Heart left ventricle (tissue), 13 donors: Measurements from ENCODE around the gene HERC3.

ENCODE experiments used
- POLR2A ChIP-seq, 2 donors: fragments of 450-650 bp; IDR thresholded peaks; one replicate each; pipeline ENCODE4 v1.6.1; 2017; ENCODE audit warnings: antibody characterized with exemption in 2 of 2, mild to moderate bottlenecking in 2 of 2, moderate library complexity in 2 of 2
- TF ChIP-seq, protein P1 (sequence below), 12 donors: fragments of 200-600 bp; sonication (generic) in 4 of 12; IDR thresholded peaks; one replicate each; pipeline versions ENCODE4 v1.5.0 to v1.8.0; 2018 to 2022; ENCODE audit warnings: antibody characterized with exemption in 12 of 12, mild to moderate bottlenecking in 5 of 12
- donor health status: ischemic (EF 13 %, LVEDD 7.1; RV severe dilation, severe dysfunction).
- donor health status: DM: no; HTN: yes; CAD: no.
- donor health status: DM: no; HTN: no; CAD: no.
- donor health status: ischemic (EF 25% LVEDD 6.9; RV normal size, moderate dysfunction).
- donor health status: ischemic (EF 25% LVEDD 5.7; RV mildly dilated, moderate dysfunction).
- donor health status: ischemic (EF 35%, LVEDD 5.7; RV mildly dilated, moderate dysfunction).
- donor health status: nonischemic (EF 11% LVEDD 7.7; RV severe dilation, severe dysfunction).
- donor health status: DM: yes; HTN: yes; CAD: no.
- donor health status: PGD.
- donor health status: ischemic (EF 29% LVEDD 5.4; RV normal size, mild dysfunction).
- donor health status: nonischemic (EF 23%, LVEDD 6.1; RV moderate dilation, normal function).

DNA sequence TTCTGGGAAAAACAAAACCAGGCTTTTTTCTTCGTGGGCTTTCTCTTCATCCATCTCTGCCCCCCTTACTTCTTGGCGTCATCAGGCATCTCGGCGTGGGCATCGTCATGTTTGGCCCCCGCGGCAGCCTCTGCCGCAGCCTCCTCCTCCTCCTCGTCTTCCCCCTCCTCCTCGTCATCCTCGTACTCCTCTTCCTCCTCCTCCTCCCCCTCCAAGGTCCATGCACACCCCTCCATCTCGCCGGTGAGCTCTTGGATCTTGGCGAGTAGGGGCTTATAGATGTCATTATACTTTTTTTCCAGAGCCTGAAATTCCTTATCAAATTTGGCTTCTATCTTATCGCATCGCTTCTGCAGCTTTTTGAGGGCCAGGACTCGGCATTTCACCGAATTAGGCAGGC is 104.9 kb downstream of the HERC3 start:
- TF ChIP-seq, protein P1, sequence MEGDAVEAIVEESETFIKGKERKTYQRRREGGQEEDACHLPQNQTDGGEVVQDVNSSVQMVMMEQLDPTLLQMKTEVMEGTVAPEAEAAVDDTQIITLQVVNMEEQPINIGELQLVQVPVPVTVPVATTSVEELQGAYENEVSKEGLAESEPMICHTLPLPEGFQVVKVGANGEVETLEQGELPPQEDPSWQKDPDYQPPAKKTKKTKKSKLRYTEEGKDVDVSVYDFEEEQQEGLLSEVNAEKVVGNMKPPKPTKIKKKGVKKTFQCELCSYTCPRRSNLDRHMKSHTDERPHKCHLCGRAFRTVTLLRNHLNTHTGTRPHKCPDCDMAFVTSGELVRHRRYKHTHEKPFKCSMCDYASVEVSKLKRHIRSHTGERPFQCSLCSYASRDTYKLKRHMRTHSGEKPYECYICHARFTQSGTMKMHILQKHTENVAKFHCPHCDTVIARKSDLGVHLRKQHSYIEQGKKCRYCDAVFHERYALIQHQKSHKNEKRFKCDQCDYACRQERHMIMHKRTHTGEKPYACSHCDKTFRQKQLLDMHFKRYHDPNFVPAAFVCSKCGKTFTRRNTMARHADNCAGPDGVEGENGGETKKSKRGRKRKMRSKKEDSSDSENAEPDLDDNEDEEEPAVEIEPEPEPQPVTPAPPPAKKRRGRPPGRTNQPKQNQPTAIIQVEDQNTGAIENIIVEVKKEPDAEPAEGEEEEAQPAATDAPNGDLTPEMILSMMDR (IDR thresholded peaks at IDR 0.05) = no peak
- no peak for TF ChIP-seq POLR2A (IDR thresholded peaks at IDR 0.05)
